Spleen (tissue), 7 donors: Measurements from ENCODE around the gene SORCS1.

ENCODE experiments used
- POLR2AphosphoS5 ChIP-seq, 3 donors: sonication (generic); formaldehyde crosslinking; IDR thresholded peaks; one replicate each; pipeline ENCODE4 v1.5.1; 2017; ENCODE audit warnings: antibody characterized with exemption in 3 of 3
- TF ChIP-seq, protein P1 (sequence below), 11 experiments: fragments of 200-600 bp in 7 of 11; fragments of 450-650 bp in 4 of 11; sonication (generic) in 4 of 11; IDR thresholded peaks in 8 of 11; conservative IDR thresholded peaks in 3 of 11; 1 replicate in 7 of 11; 2 replicates in 4 of 11; pipeline versions ENCODE4 v1.4.0 to v1.8.0; 2016 to 2021; ENCODE audit warnings: antibody characterized with exemption in 11 of 11, inconsistent platforms in 4 of 11, mild to moderate bottlenecking in 1 of 11
- donor health status: DM: no; HTN: no; CAD: no; lungs with moderate emphysema.
- donor health status: DM: no; HTN: no; CAD: no.
- donor health status: DM: no; HTN: no; CAD: no.

GRCh38 chr10:107051769-107052168 is 112.7 kb downstream of the SORCS1 start:
- TF ChIP-seq POLR2AphosphoS5 (IDR thresholded peaks at IDR 0.05) = no peak
- TF ChIP-seq, protein P1, sequence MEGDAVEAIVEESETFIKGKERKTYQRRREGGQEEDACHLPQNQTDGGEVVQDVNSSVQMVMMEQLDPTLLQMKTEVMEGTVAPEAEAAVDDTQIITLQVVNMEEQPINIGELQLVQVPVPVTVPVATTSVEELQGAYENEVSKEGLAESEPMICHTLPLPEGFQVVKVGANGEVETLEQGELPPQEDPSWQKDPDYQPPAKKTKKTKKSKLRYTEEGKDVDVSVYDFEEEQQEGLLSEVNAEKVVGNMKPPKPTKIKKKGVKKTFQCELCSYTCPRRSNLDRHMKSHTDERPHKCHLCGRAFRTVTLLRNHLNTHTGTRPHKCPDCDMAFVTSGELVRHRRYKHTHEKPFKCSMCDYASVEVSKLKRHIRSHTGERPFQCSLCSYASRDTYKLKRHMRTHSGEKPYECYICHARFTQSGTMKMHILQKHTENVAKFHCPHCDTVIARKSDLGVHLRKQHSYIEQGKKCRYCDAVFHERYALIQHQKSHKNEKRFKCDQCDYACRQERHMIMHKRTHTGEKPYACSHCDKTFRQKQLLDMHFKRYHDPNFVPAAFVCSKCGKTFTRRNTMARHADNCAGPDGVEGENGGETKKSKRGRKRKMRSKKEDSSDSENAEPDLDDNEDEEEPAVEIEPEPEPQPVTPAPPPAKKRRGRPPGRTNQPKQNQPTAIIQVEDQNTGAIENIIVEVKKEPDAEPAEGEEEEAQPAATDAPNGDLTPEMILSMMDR (IDR thresholded peaks at IDR 0.05 in 8 of 11, conservative IDR thresholded peaks at IDR 0.05 in 3 of 11) = no peak
